Transverse colon (tissue), 4 donors: Measurements from ENCODE around the gene PIRT. TPM values are rescaled to one million over a fixed set of nuclear protein-coding genes. Genes with fewer than 3 reads are reported as not detected.

Experiments used
- DNase-seq: peaks from one replicate; pipeline ENCODE4 v3.0.0-alpha.2; 2019
- H3K27ac ChIP-seq, 4 donors: fragments of 200-600 bp; sonication (generic); 2 replicates each; pipeline ENCODE4 v1.5.1; 2016 to 2018; ENCODE audit warnings: inconsistent platforms in 4 of 4
- H3K27me3 ChIP-seq: fragments of 200-600 bp; sonication (generic); 2 replicates; pipeline ENCODE4 v1.5.1; 2017; ENCODE audit warnings: inconsistent platforms
- H3K36me3 ChIP-seq, 4 donors: fragments of 200-600 bp; sonication (generic); 2 replicates each; pipeline ENCODE4 v1.5.1; 2017 to 2019; ENCODE audit warnings: inconsistent platforms in 4 of 4
- H3K4me1 ChIP-seq, 4 donors: fragments of 200-600 bp; sonication (generic); 2 replicates each; pipeline ENCODE4 v1.5.1; 2017 to 2020; ENCODE audit warnings: inconsistent platforms in 4 of 4
- H3K4me3 ChIP-seq, 4 donors: fragments of 200-600 bp; sonication (generic); 1 replicate in 1 of 4; 2 replicates in 3 of 4; pipeline versions ENCODE4 v1.5.1 to v1.6.1; 2017 to 2019; ENCODE audit warnings: inconsistent platforms in 4 of 4
- H3K9me3 ChIP-seq, 2 donors: fragments of 200-600 bp; sonication (generic); 2 replicates each; pipeline ENCODE4 v1.5.1; 2017 to 2019; ENCODE audit warnings: inconsistent platforms in 2 of 2
- EP300 ChIP-seq: sonication (generic); formaldehyde crosslinking; IDR thresholded peaks from one replicate; pipeline ENCODE4 v1.6.1; 2017; ENCODE audit warnings: antibody characterized with exemption, low read depth
- POLR2A ChIP-seq: fragments of 450-650 bp; IDR thresholded peaks from one replicate; pipeline ENCODE4 v1.6.1; 2016; ENCODE audit warnings: antibody characterized with exemption, mild to moderate bottlenecking, moderate library complexity
- POLR2AphosphoS5 ChIP-seq, 3 donors: sonication (generic); formaldehyde crosslinking; IDR thresholded peaks; one replicate each; pipeline ENCODE4 v1.6.1; 2016; ENCODE audit warnings: antibody characterized with exemption in 3 of 3
- WGBS, 2 donors: methylation state at CpG; one replicate each; pipeline ENCODE4 v1.1.5; 2018; ENCODE audit warnings: low coverage in 1 of 2; 5-methylcytosine and 5-hydroxymethylcytosine counted together
- in situ Hi-C, 4 donors: fragments of 200-750 bp; cut with MboI; loops; one replicate each; pipeline versions ENCODE4 v1.15.0 to v1.15.1; 2017; ENCODE audit warnings: low sequenced_read_pairs in 3 of 4, low pct_ligation_motif_present in 1 of 4, low pct_unique_long_range_greater_than_20kb in 1 of 4
- intact Hi-C: fragments of 100-400 bp; cut with DNase I; formaldehyde crosslinking; loops from one replicate; pipeline ENCODE4 v1.15.1; 2023; ENCODE audit warnings: low total_unique reads
- total RNA-seq, 4 donors: library from RNA; depleted of rRNA; stranded (reverse); fragments of >200 nt; gene quantifications; one replicate each; pipeline ENCODE4 v1.1.0, GENCODE V29; 2016
- TF ChIP-seq, protein P1 (sequence below), 5 experiments: fragments of 200-600 bp in 3 of 5; fragments of 450-650 bp in 2 of 5; sonication (generic) in 3 of 5; IDR thresholded peaks; 1 replicate in 2 of 5; 2 replicates in 3 of 5; pipeline ENCODE4 v1.5.1; 2016 to 2017; ENCODE audit warnings: antibody characterized with exemption in 5 of 5, inconsistent platforms in 3 of 5, mild to moderate bottlenecking in 2 of 5, moderate library complexity in 1 of 5

Gene PIRT
- total RNA-seq, 4 donors from 2014 or later, result 2.4 to 6.4 (median 2.5) TPM; not detected in 1

GRCh38 chr17:10805911-10806310 lies 32.0 kb downstream of the PIRT start:
- TF ChIP-seq POLR2A, result no peak
- TF ChIP-seq, protein P1, sequence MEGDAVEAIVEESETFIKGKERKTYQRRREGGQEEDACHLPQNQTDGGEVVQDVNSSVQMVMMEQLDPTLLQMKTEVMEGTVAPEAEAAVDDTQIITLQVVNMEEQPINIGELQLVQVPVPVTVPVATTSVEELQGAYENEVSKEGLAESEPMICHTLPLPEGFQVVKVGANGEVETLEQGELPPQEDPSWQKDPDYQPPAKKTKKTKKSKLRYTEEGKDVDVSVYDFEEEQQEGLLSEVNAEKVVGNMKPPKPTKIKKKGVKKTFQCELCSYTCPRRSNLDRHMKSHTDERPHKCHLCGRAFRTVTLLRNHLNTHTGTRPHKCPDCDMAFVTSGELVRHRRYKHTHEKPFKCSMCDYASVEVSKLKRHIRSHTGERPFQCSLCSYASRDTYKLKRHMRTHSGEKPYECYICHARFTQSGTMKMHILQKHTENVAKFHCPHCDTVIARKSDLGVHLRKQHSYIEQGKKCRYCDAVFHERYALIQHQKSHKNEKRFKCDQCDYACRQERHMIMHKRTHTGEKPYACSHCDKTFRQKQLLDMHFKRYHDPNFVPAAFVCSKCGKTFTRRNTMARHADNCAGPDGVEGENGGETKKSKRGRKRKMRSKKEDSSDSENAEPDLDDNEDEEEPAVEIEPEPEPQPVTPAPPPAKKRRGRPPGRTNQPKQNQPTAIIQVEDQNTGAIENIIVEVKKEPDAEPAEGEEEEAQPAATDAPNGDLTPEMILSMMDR (IDR thresholded peaks at IDR 0.05), result no peak
- TF ChIP-seq EP300, result no peak
- TF ChIP-seq POLR2AphosphoS5 (IDR thresholded peaks at IDR 0.05), result no peak
- H3K9me3 ChIP-seq, result no peaks in the 10 kb centered on the region
- 77 to 80% methylated on average over 4 to 6 of the region's 6 CpGs for WGBS, 2 donors
- in situ Hi-C loops, result no loop called here
- H3K27me3 ChIP-seq, result no peaks in the 10 kb centered on the region
- H3K4me3 ChIP-seq, result no peak overlapping the region
- no peak for DNase-seq
- H3K36me3 ChIP-seq, result no peaks in the 10 kb centered on the region
- no peak overlapping the region for H3K27ac ChIP-seq
- intact Hi-C loops, result no loop called here
- H3K4me1 ChIP-seq, result peaks cover 0 to 15% (median 7%) of the 10 kb centered on the region in 4 donors

DNA sequence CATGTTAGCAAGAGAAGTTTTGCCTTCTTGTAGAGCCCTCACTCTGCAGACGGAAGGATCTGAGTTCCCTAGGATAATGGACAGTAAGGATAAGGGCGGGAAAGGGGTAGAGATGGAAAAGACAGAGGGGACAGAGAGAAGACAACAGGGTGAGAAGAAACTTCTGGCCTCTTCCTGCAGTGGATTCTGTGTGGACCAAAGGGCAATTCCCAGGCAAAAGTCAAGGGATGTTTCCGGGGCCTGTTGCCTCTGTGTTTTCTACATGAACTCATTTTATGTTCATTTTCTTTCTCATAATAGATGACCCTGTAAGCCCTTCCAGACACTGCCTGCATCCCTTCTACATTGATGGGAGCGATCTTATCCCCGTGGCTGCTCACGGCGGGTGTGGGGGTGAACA lies 33.3 kb downstream of the PIRT start:
- H3K9me3 ChIP-seq, result no peaks in the 10 kb centered on the region
- no peaks in the 10 kb centered on the region for H3K27me3 ChIP-seq
- 47 to 66% methylated on average over 2 to 7 of the region's 7 CpGs for WGBS, 2 donors
- peaks cover 0 to 21% (median 13%) of the 10 kb centered on the region in 4 donors for H3K4me1 ChIP-seq
- in situ Hi-C loops, result no loop called here
- TF ChIP-seq POLR2AphosphoS5 (IDR thresholded peaks at IDR 0.05), result no peak
- TF ChIP-seq EP300, result no peak
- TF ChIP-seq, protein P1 (IDR thresholded peaks at IDR 0.05), result no peak
- TF ChIP-seq POLR2A, result no peak
- H3K4me3 ChIP-seq, result peak overlapping the region in 3 of 4 donors; percentile 48 to 59 (median 51)
- intact Hi-C loops, result no loop called here
- no peak for DNase-seq
- no peaks in the 10 kb centered on the region for H3K36me3 ChIP-seq
- peak overlapping the region; percentile 87 to 94 (median 90) for H3K27ac ChIP-seq

DNA sequence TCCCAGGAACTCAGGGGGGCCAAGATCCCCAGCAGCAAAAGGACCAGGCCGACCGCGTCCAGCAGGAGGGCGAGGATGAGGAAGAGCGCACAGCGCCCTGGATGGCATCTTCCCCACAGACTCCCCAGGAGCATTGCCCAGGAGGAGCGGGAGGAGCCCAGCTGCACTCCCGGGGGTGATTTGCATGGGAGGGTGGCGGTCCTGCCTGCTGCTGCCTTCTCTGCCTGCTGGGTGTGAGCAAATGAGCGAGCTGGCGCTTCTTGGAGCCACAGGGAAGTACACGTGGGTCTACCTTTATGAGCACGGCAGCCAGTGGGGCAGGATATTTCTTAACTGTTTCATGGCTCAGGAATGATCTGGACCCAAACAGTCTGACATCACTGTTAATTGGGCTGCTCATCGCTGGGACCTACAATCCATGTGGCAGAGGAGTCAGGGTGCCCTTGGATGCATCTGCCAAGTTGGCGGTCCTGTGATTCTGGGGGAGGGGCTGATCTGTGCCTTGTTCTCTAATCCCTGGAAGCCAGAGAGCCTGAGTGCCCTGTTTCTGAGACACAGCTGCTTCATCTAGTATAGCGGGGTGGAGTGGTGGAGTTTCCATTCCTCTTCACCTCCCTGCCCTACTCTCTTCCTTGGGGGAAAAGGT lies 33.9 kb downstream of the PIRT start, which contains the start of gene TMEM238L:
Gene TMEM238L, minus strand, starts transcription at position 270 of the 646 bp plus-strand sequence. Its CDS starts 136 bp downstream, at position 134.
- peak; percentile 94 for DNase-seq
- in situ Hi-C loops, result no loop called here
- H3K4me1 ChIP-seq, result peaks cover 0 to 23% (median 19%) of the 10 kb centered on the region in 4 donors
- WGBS, 2 donors, result 57 to 60% methylated on average over 1 to 16 of the region's 16 CpGs
- intact Hi-C loops, result no loop called here
- H3K27me3 ChIP-seq, result no peaks in the 10 kb centered on the region
- H3K4me3 ChIP-seq, result peak within 1 kb of the TSS; percentile 27 to 59 (median 50)
- no peaks in the 10 kb centered on the region for H3K36me3 ChIP-seq
- no peaks in the 10 kb centered on the region for H3K9me3 ChIP-seq
- peak within 1 kb of the TSS; percentile 87 to 94 (median 90) for H3K27ac ChIP-seq
- TF ChIP-seq POLR2AphosphoS5 (IDR thresholded peaks at IDR 0.05) (peak; percentile 83 to 99 (median 94)), EP300 (no peak), POLR2A (peak; percentile 98)
- TF ChIP-seq, protein P1 (IDR thresholded peaks at IDR 0.05), result peak in 1 of 5 experiments; percentile 28

- Histone ChIP-seq H3K4me3 (peak overlapping the region; percentile 27 to 59 (median 50)), H3K27ac (peak overlapping the region; percentile 87 to 94 (median 90)), H3K36me3 (no peaks in the 10 kb centered on the region), H3K9me3 (no peaks in the 10 kb centered on the region), H3K27me3 (no peaks in the 10 kb centered on the region), H3K4me1 (peaks cover 3 to 29% (median 23%) of the 10 kb centered on the region in 4 donors)
- in situ Hi-C loops, result no loop called here
- 46% methylated on average over 7 of the region's 7 CpGs; no CpG with 5 or more reads in 1 of the 2 donors for WGBS, 2 donors
- intact Hi-C loops, result no loop called here
- DNase-seq, result no peak
- TF ChIP-seq, protein P1 (IDR thresholded peaks at IDR 0.05), result no peak
- TF ChIP-seq EP300, result no peak
These were observed 34.5 kb downstream of the PIRT start for GRCh38 chr17:10803350-10803749.
